ENCODE results near the gene SEC16B.

SEC16B gene

DNA sequence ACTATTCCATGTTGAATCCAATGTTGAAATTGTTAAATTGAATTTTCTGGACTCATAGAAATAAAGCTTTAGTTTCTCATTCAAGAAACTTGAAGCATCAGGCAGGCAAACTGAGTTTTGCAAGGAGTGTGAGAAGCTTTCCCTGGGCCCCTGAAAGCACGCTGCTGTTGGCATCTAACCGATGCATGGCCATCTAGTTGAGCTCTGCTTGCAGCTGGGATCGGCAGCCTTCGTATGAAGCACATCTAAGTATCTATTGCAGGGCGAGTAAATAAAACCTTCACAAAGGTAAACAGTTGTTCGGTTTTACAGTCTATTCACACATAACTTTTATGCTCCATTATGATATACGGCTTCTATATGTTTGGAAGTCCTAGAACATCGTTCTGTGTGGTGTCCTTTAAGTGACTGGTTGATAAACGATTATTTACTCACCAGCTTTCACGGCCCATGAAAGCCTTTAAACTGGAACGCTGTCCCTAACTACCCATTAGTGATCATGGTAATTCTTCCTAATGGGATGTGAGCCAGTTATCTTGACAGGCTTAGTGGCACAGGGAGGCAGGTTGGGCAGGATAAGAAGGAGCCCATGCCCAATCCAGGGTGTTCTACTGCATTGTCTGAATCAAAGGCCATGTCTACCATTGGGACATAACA is 71.7 kb downstream of the SEC16B start (continued):
- TF ChIP-seq ZBTB49 (tag by site-specific recombination; IDR thresholded peaks at IDR 0.05; ENCODE audit: low read depth) (no peak), HIC1 (tag by site-specific recombination; IDR thresholded peaks at IDR 0.05) (no peak), PRDM6 (tag by site-specific recombination; IDR thresholded peaks at IDR 0.05) (0 out of 2 replicates have a peak, but pooled peaks have one; percentile 21), ZNF354C (tag by site-specific recombination; IDR thresholded peaks at IDR 0.05; ENCODE audit: borderline replicate concordance, low read depth) (no peak)

DNA sequence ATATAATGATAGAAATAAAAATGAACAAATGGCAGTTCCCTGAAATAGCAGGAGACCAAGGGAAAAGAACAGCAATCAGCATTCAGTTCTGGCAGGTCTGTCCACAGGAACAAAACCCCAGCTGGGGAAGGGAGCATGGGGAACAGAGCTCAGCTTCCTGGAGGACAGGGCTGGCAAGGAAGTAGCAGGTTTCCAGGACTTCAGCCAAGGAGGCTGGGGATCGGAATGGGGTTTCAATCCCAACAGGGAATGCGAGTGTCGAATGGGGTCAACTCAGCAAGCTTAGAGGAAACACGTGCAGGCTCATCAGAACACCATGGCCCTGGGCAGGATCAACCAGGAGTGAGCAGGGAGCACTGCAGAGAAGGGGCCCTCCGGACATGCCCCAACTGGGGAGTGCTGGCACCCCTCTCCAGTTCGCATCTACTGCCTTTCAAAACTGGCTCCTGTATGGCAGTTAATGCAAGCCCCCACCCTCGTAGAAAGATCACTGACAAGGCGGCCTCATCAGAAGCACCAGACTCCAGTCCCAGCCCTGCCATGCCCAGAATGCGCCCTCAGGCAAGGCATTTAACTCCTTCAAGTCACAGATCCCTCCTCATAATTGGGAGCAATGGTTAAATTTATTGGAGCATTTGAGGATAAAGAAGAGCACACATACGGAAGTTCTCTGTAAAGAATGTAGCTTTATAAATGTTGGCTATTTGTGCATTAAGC is 72.4 kb downstream of the SEC16B start:
- H3K4me1 ChIP-seq (ENCODE audit: control insufficient read depth, insufficient read depth, low read length) = no peaks in the 10 kb centered on the region
- ChIA-PET POLR2A (no interaction called here), CTCF (interaction anchor here (1.2 kb wide), 1 partner anchor 16 kb away, joined by 4 read pairs; no protein-coding TSS in a partner anchor)
- TF ChIP-seq, protein P1, sequence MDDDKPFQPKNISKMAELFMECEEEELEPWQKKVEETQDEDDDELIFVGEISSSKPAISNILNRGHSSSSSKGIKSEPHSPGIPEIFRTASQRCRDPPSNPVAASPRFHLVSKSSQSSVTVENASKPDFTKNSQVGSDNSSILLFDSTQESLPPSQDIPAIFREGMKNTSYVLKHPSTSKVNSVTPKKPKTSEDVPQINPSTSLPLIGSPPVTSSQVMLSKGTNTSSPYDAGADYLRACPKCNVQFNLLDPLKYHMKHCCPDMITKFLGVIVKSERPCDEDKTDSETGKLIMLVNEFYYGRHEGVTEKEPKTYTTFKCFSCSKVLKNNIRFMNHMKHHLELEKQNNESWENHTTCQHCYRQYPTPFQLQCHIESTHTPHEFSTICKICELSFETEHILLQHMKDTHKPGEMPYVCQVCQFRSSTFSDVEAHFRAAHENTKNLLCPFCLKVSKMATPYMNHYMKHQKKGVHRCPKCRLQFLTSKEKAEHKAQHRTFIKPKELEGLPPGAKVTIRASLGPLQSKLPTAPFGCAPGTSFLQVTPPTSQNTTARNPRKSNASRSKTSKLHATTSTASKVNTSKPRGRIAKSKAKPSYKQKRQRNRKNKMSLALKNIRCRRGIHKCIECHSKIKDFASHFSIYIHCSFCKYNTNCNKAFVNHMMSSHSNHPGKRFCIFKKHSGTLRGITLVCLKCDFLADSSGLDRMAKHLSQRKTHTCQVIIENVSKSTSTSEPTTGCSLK (tag by site-specific recombination; IDR thresholded peaks at IDR 0.05) = no peak
- peak; percentile 43; the same call in 1 of the 2 replicates for TF ChIP-seq ZNF664 (tag by site-specific recombination; IDR thresholded peaks at IDR 0.05)
- no peaks in the 10 kb centered on the region for H3K36me3 ChIP-seq (ENCODE audit: control insufficient read depth in 2 of 2, insufficient read depth in 1 of 2, low read length in 2 of 2)
- H3K4me3 ChIP-seq (ENCODE audit: low read depth, low read length) = no peak overlapping the region
- H3K27ac ChIP-seq (ENCODE audit: extremely low read depth, low read depth, low read length) = no peak overlapping the region
- H3K9me3 ChIP-seq (ENCODE audit: control insufficient read depth, insufficient read depth, low read depth, low read length) = no peaks in the 10 kb centered on the region

Measured in HEK293 (cell line).